Globus pallidus (tissue), 1 donor: Measurements from ENCODE around the gene TXN2.

Experiments
- DNase-seq: peaks from one replicate; pipeline ENCODE4 v3.0.0-alpha.2; 2015; ENCODE audit warnings: low spot score

TXN2 gene

GRCh38 chr22:36486619-36487384 lies 5.4 kb upstream of the TXN2 start:
- DNase-seq: no peak

- DNase-seq: no peak
Observed at GRCh38 chr22:36480941-36481392, 473 bp downstream of the TXN2 start.

- no peak for DNase-seq
Observed at GRCh38 chr22:36478966-36479365, 2.5 kb downstream of the TXN2 start.

- DNase-seq: no peak
Observed at GRCh38 chr22:36475341-36475740, 6.1 kb downstream of the TXN2 start.

GRCh38 chr22:36472689-36473088 lies 8.8 kb downstream of the TXN2 start:
- no peak for DNase-seq

GRCh38 chr22:36471341-36471821 lies 10.1 kb downstream of the TXN2 start:
- DNase-seq: no peak

GRCh38 chr22:36470994-36471331 lies 10.5 kb downstream of the TXN2 start:
- DNase-seq: no peak

- peak; percentile 80 for DNase-seq
Observed at GRCh38 chr22:36470162-36470993, 11.1 kb downstream of the TXN2 start.

GRCh38 chr22:36469094-36469710 lies 12.2 kb downstream of the TXN2 start:
- no peak for DNase-seq

GRCh38 chr22:36467946-36468345 lies 13.5 kb downstream of the TXN2 start:
- no peak for DNase-seq

- no peak for DNase-seq
Observed at GRCh38 chr22:36467042-36467810, 14.2 kb downstream of the TXN2 start.

GRCh38 chr22:36466258-36466657 lies 15.2 kb downstream of the TXN2 start:
- DNase-seq: no peak

GRCh38 chr22:36465232-36466021 lies 16.0 kb downstream of the TXN2 start:
- no peak for DNase-seq

GRCh38 chr22:36464715-36465231 lies 16.7 kb downstream of the TXN2 start:
- no peak for DNase-seq

- DNase-seq: no peak
Observed at GRCh38 chr22:36463783-36464184, 17.7 kb downstream of the TXN2 start.

GRCh38 chr22:36461665-36462649 lies 19.5 kb downstream of the TXN2 start:
- no peak for DNase-seq

- no peak for DNase-seq
Observed at GRCh38 chr22:36460202-36460601, 21.2 kb downstream of the TXN2 start.

- no peak for DNase-seq
Observed at GRCh38 chr22:36457688-36458450, 23.6 kb downstream of the TXN2 start.

GRCh38 chr22:36456464-36456845 lies 25.0 kb downstream of the TXN2 start:
- DNase-seq: no peak
